ENCODE measurements around the gene NOSIP. TPM values are rescaled to one million over a fixed set of nuclear protein-coding genes. Genes with fewer than 3 reads are reported as not detected.

Gene NOSIP
- total RNA-seq, 1 donor from 2014 or later, result 35.6 TPM

GRCh38 chr19:49573009-49573408 lies 7.3 kb downstream of the NOSIP start:
- DNase-seq (ENCODE audit: low spot score), result no peak

- no peak for DNase-seq (ENCODE audit: low spot score)
Measured at GRCh38 chr19:49570997-49571676, 9.2 kb downstream of the NOSIP start.

GRCh38 chr19:49570138-49570856 lies 10.1 kb downstream of the NOSIP start:
- DNase-seq (ENCODE audit: low spot score), result no peak

- DNase-seq (ENCODE audit: low spot score), result no peak
Measured at GRCh38 chr19:49567861-49568441, 12.4 kb downstream of the NOSIP start.

GRCh38 chr19:49566302-49566701 lies 14.1 kb downstream of the NOSIP start:
- DNase-seq (ENCODE audit: low spot score), result no peak

- DNase-seq (ENCODE audit: low spot score), result no peak
Measured at GRCh38 chr19:49565261-49565660, 15.1 kb downstream of the NOSIP start.

GRCh38 chr19:49564616-49565045 lies 15.7 kb downstream of the NOSIP start:
- no peak for DNase-seq (ENCODE audit: low spot score)

- DNase-seq (ENCODE audit: low spot score), result no peak
Measured at GRCh38 chr19:49560358-49560900, 19.9 kb downstream of the NOSIP start.

- DNase-seq (ENCODE audit: low spot score), result no peak
Measured at GRCh38 chr19:49559928-49560327, 20.4 kb downstream of the NOSIP start.

- no peak for DNase-seq (ENCODE audit: low spot score)
Measured at GRCh38 chr19:49559443-49559842, 20.9 kb downstream of the NOSIP start.

- no peak for DNase-seq (ENCODE audit: low spot score)
Measured at GRCh38 chr19:49558591-49558990, 21.8 kb downstream of the NOSIP start.

- DNase-seq (ENCODE audit: low spot score), result no peak
Measured at GRCh38 chr19:49557641-49558325, 22.6 kb downstream of the NOSIP start.

GRCh38 chr19:49556412-49557398 lies 23.7 kb downstream of the NOSIP start:
- DNase-seq (ENCODE audit: low spot score), result no peak

- DNase-seq (ENCODE audit: low spot score), result peak; percentile 73
Measured at GRCh38 chr19:49555600-49556411, 24.6 kb downstream of the NOSIP start.

GRCh38 chr19:49554701-49555181 lies 25.6 kb downstream of the NOSIP start:
- DNase-seq (ENCODE audit: low spot score), result no peak

GRCh38 chr19:49553451-49554271 lies 26.7 kb downstream of the NOSIP start:
- DNase-seq (ENCODE audit: low spot score), result no peak

- DNase-seq (ENCODE audit: low spot score), result no peak
Measured at GRCh38 chr19:49552749-49553148, 27.6 kb downstream of the NOSIP start.

GRCh38 chr19:49551531-49551930 lies 28.8 kb downstream of the NOSIP start:
- DNase-seq (ENCODE audit: low spot score), result no peak

- no peak for DNase-seq (ENCODE audit: low spot score)
Measured at GRCh38 chr19:49549045-49549444, 31.3 kb downstream of the NOSIP start.
